Thyroid gland (tissue), 4 donors: ENCODE measurements around the gene GBGT1. TPM values are rescaled to one million over a fixed set of nuclear protein-coding genes. Genes with fewer than 3 reads are reported as not detected.

Source experiments
- DNase-seq, 2 donors: peaks; one replicate each; pipeline ENCODE4 v3.0.0-alpha.2; 2019
- H3K27ac ChIP-seq, 3 donors: fragments of 200-600 bp; sonication (generic); 1 replicate in 2 of 3; 2 replicates in 1 of 3; pipeline ENCODE4 v1.5.1; 2016 to 2019; ENCODE audit warnings: mild to moderate bottlenecking in 1 of 3, moderate library complexity in 1 of 3
- H3K27me3 ChIP-seq: fragments of 200-600 bp; sonication (generic); one replicate; pipeline ENCODE4 v1.5.1; 2019
- H3K36me3 ChIP-seq, 2 donors: fragments of 200-600 bp; sonication (generic); one replicate each; pipeline ENCODE4 v1.5.1; 2016 to 2019
- H3K4me1 ChIP-seq, 2 donors: fragments of 200-600 bp; sonication (generic); one replicate each; pipeline ENCODE4 v1.5.1; 2017 to 2019
- H3K4me3 ChIP-seq, 3 donors: fragments of 200-600 bp; sonication (generic); replicated peaks in 1 of 3; 1 replicate in 2 of 3; 2 replicates in 1 of 3; pipeline ENCODE4 v1.5.1; 2016; ENCODE audit warnings: mild to moderate bottlenecking in 1 of 3
- H3K9me3 ChIP-seq: fragments of 200-600 bp; sonication (generic); one replicate; pipeline ENCODE4 v1.5.1; 2017
- CTCF ChIP-seq, 6 experiments: fragments of 200-600 bp in 3 of 6; fragments of 450-650 bp in 3 of 6; sonication (generic) in 3 of 6; IDR thresholded peaks; one replicate each; pipeline ENCODE4 v1.5.1; 2016 to 2019; ENCODE audit warnings: antibody characterized with exemption in 6 of 6, mild to moderate bottlenecking in 2 of 6, inconsistent platforms in 1 of 6, moderate library complexity in 1 of 6
- POLR2A ChIP-seq, 2 donors: fragments of 450-650 bp; IDR thresholded peaks; one replicate each; pipeline ENCODE4 v1.6.1; 2017; ENCODE audit warnings: antibody characterized with exemption in 2 of 2, mild to moderate bottlenecking in 2 of 2, moderate library complexity in 1 of 2
- WGBS, 2 donors: methylation state at CpG; one replicate each; pipeline ENCODE4 v1.1.5; 2017; 5-methylcytosine and 5-hydroxymethylcytosine counted together
- intact Hi-C: fragments of 100-400 bp; cut with DNase I; formaldehyde crosslinking; loops from one replicate; pipeline ENCODE4 v1.15.1; 2023
- total RNA-seq, 4 donors: library from RNA; depleted of rRNA; stranded (reverse); fragments of >200 nt; gene quantifications; one replicate each; pipeline ENCODE4 v1.2.3, GENCODE V29; 2016

The GBGT1 gene
- total RNA-seq, 4 donors from 2014 or later = 21.4 to 45.0 (median 25.1) TPM

- peak overlapping the region in 1 of 3 donors; percentile 83 for H3K4me3 ChIP-seq
- peak overlapping the region; percentile 31 to 92 (median 86) for H3K27ac ChIP-seq
- TF ChIP-seq CTCF (IDR thresholded peaks at IDR 0.05) (no peak), POLR2A (IDR thresholded peaks at IDR 0.05) (no peak)
- 26 to 36% methylated on average over 13 to 20 of the region's 21 CpGs for WGBS, 2 donors
- H3K36me3 ChIP-seq = no peaks in the 10 kb centered on the region
- intact Hi-C loops = no loop called here
- H3K27me3 ChIP-seq = no peaks in the 10 kb centered on the region
- H3K4me1 ChIP-seq = peaks cover 55 to 79% of the 10 kb centered on the region in 2 donors
- DNase-seq = peak; percentile 51 to 62
- H3K9me3 ChIP-seq = no peaks in the 10 kb centered on the region
These were observed 43.7 kb downstream of the GBGT1 start for GRCh38 chr9:133119846-133120500.

GRCh38 chr9:133119103-133119845 lies 44.4 kb downstream of the GBGT1 start:
- TF ChIP-seq POLR2A (IDR thresholded peaks at IDR 0.05) = no peak
- TF ChIP-seq CTCF (IDR thresholded peaks at IDR 0.05) = no peak
- DNase-seq = peak in 1 of 2 donors; percentile 41
- 62 to 63% methylated on average over 12 to 21 of the region's 21 CpGs for WGBS, 2 donors
- Histone ChIP-seq H3K9me3 (no peaks in the 10 kb centered on the region), H3K27ac (peak overlapping the region; percentile 31 to 92 (median 86)), H3K36me3 (no peaks in the 10 kb centered on the region), H3K4me3 (peak overlapping the region in 1 of 3 donors; percentile 83), H3K4me1 (peaks cover 62 to 84% of the 10 kb centered on the region in 2 donors), H3K27me3 (no peaks in the 10 kb centered on the region)
- intact Hi-C loops = no loop called here

- Histone ChIP-seq H3K27ac (peak overlapping the region in 2 of 3 donors; percentile 86 to 92), H3K9me3 (no peaks in the 10 kb centered on the region), H3K36me3 (no peaks in the 10 kb centered on the region), H3K27me3 (no peaks in the 10 kb centered on the region), H3K4me1 (peaks cover 69 to 87% of the 10 kb centered on the region in 2 donors), H3K4me3 (no peak overlapping the region)
- intact Hi-C loops = no loop called here
- TF ChIP-seq CTCF (IDR thresholded peaks at IDR 0.05) (no peak), POLR2A (IDR thresholded peaks at IDR 0.05) (no peak)
- DNase-seq = no peak
- 69 to 84% methylated on average over 3 of the region's 3 CpGs for WGBS, 2 donors
These were observed 45.1 kb downstream of the GBGT1 start for GRCh38 chr9:133118568-133118967.

- 78 to 95% methylated on average over 3 of the region's 3 CpGs for WGBS, 2 donors
- DNase-seq = no peak
- no peaks in the 10 kb centered on the region for H3K36me3 ChIP-seq
- peaks cover 73 to 88% of the 10 kb centered on the region in 2 donors for H3K4me1 ChIP-seq
- TF ChIP-seq CTCF (IDR thresholded peaks at IDR 0.05) = no peak
- TF ChIP-seq POLR2A (IDR thresholded peaks at IDR 0.05) = no peak
- H3K27me3 ChIP-seq = no peaks in the 10 kb centered on the region
- no peaks in the 10 kb centered on the region for H3K9me3 ChIP-seq
- H3K27ac ChIP-seq = peak overlapping the region in 2 of 3 donors; percentile 49 to 92
- H3K4me3 ChIP-seq = no peak overlapping the region
- intact Hi-C loops = no loop called here
These were observed 45.6 kb downstream of the GBGT1 start for GRCh38 chr9:133118179-133118520.
